Osteocyte (in vitro differentiated cells): ENCODE measurements around the gene FOXA3. TPM values are rescaled to one million over a fixed set of nuclear protein-coding genes. Genes with fewer than 3 reads are reported as not detected.

Experiments used
- DNase-seq: peaks from one replicate; pipeline ENCODE4 v3.0.0; 2021; ENCODE audit warnings: mixed read lengths; ENCODE audit not compliant: unreplicated experiment; ENCODE audit errors: extremely low spot score
- H3K27ac Mint-ChIP-seq: one replicate; pipeline ENCODE4 v1.8.0; 2021; ENCODE audit warnings: mild to moderate bottlenecking, mixed read lengths; ENCODE audit not compliant: unreplicated experiment
- H3K27me3 Mint-ChIP-seq: one replicate; pipeline ENCODE4 v1.8.0; 2021; ENCODE audit warnings: mixed read lengths; ENCODE audit not compliant: unreplicated experiment
- H3K36me3 Mint-ChIP-seq: one replicate; pipeline ENCODE4 v1.8.0; 2021; ENCODE audit warnings: mixed read lengths; ENCODE audit not compliant: unreplicated experiment
- H3K4me1 Mint-ChIP-seq: one replicate; pipeline ENCODE4 v1.8.0; 2021; ENCODE audit warnings: mixed read lengths; ENCODE audit not compliant: unreplicated experiment
- H3K4me3 Mint-ChIP-seq: one replicate; pipeline ENCODE4 v1.8.0; 2021; ENCODE audit warnings: mild to moderate bottlenecking, moderate library complexity, mixed read lengths; ENCODE audit not compliant: unreplicated experiment
- H3K9me3 Mint-ChIP-seq: one replicate; pipeline ENCODE4 v1.8.0; 2021; ENCODE audit warnings: mixed read lengths; ENCODE audit not compliant: unreplicated experiment
- CTCF ChIP-seq: fragments of 200-600 bp; sonication (generic); IDR thresholded peaks from 2 replicates; pipeline ENCODE4 v1.5.0; 2021; ENCODE audit warnings: antibody characterized with exemption, mild to moderate bottlenecking, moderate library complexity
- total RNA-seq: library from RNA; stranded (reverse); gene quantifications from 2 replicates; pipeline ENCODE4 v1.2.1, GENCODE V29; 2021

Gene FOXA3
- total RNA-seq, 1 donor from 2014 or later, result not detected

GRCh38 chr19:45852145-45852750, 11.9 kb upstream of the FOXA3 start:
- Mint-ChIP-seq H3K27ac (no peak overlapping the region), H3K4me3 (no peak overlapping the region), H3K9me3 (no peaks in the 10 kb centered on the region), H3K4me1 (no peaks in the 10 kb centered on the region), H3K36me3 (peaks cover 27% of the 10 kb centered on the region), H3K27me3 (no peaks in the 10 kb centered on the region)
- DNase-seq, result no peak
- TF ChIP-seq CTCF, result no peak

DNA sequence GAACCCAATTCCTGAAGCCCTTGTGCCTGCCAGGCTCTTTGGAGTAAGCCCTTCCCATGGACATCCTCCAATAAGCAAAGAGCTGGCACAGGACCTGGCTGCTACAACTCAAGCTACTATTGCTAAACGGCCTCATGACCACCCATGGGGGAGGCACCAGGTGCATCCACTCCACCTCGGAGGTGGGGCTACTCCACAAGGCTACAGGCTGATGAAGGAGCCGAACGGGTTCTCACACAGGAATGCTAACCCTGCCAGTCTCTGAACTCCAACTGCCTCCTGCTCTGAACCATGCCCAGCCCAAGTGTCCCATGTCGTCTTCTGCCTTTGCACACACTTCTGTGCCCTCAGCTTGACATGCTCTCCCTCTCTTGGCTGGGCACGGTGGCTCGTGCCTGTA, 11.1 kb upstream of the FOXA3 start:
- no peaks in the 10 kb centered on the region for H3K9me3 Mint-ChIP-seq
- peaks cover 24% of the 10 kb centered on the region for H3K36me3 Mint-ChIP-seq
- no peak for DNase-seq
- H3K4me1 Mint-ChIP-seq, result no peaks in the 10 kb centered on the region
- no peak overlapping the region for H3K27ac Mint-ChIP-seq
- H3K4me3 Mint-ChIP-seq, result no peak overlapping the region
- no peak for TF ChIP-seq CTCF
- no peaks in the 10 kb centered on the region for H3K27me3 Mint-ChIP-seq

GRCh38 chr19:45854167-45854778, 9.9 kb upstream of the FOXA3 start:
- Mint-ChIP-seq H3K36me3 (peaks cover 33% of the 10 kb centered on the region), H3K4me1 (no peaks in the 10 kb centered on the region), H3K27ac (no peak overlapping the region), H3K4me3 (no peak overlapping the region), H3K27me3 (no peaks in the 10 kb centered on the region), H3K9me3 (no peaks in the 10 kb centered on the region)
- no peak for TF ChIP-seq CTCF
- no peak for DNase-seq

DNA sequence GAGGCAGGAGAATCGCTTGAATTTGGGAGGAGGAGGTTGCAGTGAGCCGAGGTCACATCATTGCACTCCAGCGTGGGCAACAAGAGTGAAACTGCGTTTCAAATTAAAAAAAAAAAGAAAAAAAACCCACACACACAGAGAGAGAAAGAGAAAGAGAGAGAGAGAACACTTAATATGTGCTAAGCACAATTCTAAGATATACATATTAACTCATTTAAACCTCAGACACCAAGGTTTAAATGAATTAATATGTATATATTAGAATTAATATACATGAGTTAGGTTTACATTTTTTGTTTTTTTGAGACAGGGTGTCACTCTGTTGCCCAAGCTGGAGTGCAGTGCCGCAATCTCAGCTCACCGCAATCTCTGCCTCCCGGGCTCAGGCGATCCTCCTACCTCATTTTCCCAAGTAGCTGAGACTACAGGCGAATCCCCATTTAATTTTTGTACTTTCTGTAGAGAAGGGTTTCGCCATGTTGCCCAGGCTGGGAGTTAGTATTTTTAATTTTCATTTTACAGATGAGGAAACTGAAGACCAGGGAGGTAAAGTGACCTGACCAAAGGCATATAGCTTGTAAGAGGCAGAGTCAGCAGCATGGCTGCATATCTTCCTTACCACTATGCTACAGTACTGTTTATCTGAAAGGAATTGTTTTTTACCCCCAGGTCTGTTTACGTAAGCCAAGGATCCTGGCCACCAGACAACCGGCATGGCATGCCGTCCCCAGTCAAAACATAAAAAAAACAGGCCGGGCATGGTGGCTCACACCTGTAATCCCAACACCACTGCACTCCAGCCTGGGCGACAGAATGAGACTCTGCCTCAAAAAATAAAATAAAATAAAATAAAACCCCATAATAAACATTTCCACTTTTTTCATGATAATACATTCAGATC, 3.5 kb upstream of the FOXA3 start:
- Mint-ChIP-seq H3K27me3 (peaks cover 22% of the 10 kb centered on the region), H3K4me3 (peak overlapping the region; percentile 32), H3K27ac (peak overlapping the region; percentile 64), H3K36me3 (peaks cover 10% of the 10 kb centered on the region), H3K9me3 (no peaks in the 10 kb centered on the region), H3K4me1 (peaks cover 28% of the 10 kb centered on the region)
- DNase-seq, result no peak
- TF ChIP-seq CTCF, result no peak

GRCh38 chr19:45862271-45862563, 1.9 kb upstream of the FOXA3 start:
- peak overlapping the region; percentile 89 for H3K4me3 Mint-ChIP-seq
- peak overlapping the region; percentile 98 for H3K27ac Mint-ChIP-seq
- H3K9me3 Mint-ChIP-seq, result no peaks in the 10 kb centered on the region
- no peak for TF ChIP-seq CTCF
- peaks cover 35% of the 10 kb centered on the region for H3K27me3 Mint-ChIP-seq
- peaks cover 10% of the 10 kb centered on the region for H3K36me3 Mint-ChIP-seq
- H3K4me1 Mint-ChIP-seq, result peaks cover 28% of the 10 kb centered on the region
- no peak for DNase-seq
